HG02610 (cell line): ENCODE measurements around the gene CBY2.
A peak's percentile ranks its signal among the peaks of the same experiment; 100 is the strongest.
"Not testable (repeated sequence)": the region's sequence is repeated elsewhere in the genome, so short reads cannot be mapped to it uniquely, and the experiment has no call there.

Experiments
- ATAC-seq: cut with Tn5 transposase; IDR thresholded peaks from one replicate; pipeline ENCODE4 v1.9.1; 2021; ENCODE audit warnings: mild to moderate bottlenecking, moderate library complexity; ENCODE audit not compliant: unreplicated experiment

CBY2 gene, protein sequence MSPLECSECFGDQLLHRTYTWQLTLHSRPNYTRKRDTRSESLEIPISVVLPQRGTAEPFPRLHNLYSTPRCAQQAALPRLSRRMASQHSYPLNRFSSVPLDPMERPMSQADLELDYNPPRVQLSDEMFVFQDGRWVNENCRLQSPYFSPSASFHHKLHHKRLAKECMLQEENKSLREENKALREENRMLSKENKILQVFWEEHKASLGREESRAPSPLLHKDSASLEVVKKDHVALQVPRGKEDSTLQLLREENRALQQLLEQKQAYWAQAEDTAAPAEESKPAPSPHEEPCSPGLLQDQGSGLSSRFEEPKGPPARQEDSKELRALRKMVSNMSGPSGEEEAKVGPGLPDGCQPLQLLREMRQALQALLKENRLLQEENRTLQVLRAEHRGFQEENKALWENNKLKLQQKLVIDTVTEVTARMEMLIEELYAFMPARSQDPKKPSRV

DNA sequence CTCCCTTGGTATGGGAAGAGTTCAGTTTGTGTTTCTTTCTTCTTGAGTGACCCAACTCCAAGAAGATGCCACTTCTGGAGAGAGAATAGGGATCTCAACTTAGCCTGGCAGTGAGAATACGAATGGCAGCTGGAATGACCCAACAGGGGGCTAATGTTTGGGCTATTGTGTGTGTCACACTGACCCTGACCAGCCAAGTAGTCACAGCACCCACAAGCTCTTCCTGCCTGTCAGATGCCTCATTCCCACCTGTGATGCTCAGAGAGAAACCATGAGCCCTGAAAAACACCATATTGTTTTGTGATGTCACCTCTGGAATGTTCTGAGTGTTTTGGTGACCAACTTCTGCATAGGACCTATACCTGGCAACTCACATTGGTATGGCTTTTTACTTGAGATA is at the start of gene CBY2:
Gene CBY2 (plus strand): TSS at position 233 of the 400 bp plus-strand sequence. CDS start 71 bp downstream, at position 304.
- peak; percentile 26 for ATAC-seq

DNA sequence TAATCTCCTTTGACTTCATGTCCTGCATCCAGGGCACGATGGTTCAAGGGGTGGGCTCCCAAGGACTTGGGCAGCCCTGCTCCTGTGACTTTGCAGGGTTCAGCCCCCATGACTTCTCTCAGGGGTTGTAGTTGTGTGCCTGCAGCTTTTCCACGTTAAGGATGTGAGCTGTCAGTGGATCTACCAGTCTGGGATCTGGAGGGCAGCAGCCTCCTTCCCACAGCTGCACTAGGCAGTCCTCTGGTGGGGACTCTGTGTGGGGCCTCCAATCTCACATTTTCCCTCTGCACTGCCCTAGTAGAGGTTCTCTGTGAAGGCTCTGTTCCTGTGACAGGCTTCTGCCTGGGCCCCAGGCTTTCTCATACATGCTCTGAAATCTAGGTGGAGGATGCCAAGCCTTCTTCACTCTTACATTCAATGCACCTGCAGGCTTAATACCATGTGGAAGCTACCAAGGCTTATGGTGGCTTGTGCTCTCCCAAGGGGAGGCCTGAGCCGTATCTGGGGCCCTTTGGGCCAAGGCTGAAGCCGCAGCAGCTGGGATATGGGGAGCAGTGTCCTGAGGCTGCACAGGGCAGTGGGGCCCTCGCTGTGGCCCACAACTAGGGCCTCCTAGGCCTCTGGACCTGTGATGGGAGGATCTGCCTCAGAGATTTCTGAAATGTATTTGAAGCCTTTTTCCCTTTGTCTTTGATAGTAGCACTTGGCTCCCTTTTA is 47.3 kb upstream of the CBY2 start:
- no peak for ATAC-seq

DNA sequence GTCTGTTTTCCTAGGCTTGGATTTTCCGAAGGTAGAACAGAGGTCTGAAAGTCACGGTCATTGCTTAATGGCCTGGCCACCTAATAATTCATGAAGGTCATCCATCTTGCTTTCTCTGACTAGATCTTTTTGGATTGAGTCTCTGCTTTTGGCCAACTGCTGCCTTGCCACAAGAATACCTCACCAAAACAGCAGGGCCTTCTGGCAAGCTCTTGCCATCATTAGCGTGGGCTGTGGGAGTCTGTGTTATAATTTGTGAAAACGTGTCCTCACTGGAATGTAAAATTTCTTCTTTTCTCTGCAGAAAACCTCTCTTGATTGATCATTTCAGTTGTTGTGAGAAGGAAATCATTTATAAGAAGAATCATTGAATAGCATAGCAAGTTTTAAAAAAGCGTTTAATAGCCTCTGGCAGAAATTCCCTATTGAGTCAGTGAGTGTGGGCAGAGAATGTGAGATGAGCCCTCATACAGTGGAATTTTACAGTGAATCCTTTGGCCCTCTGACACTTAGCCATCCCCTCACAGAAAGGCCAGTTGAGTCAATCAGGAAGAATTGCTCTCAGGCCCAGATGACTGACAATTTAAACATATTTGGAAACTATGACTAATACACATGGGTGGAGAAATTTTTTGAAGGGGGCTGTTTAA is 43.4 kb upstream of the CBY2 start:
- ATAC-seq: no peak

DNA sequence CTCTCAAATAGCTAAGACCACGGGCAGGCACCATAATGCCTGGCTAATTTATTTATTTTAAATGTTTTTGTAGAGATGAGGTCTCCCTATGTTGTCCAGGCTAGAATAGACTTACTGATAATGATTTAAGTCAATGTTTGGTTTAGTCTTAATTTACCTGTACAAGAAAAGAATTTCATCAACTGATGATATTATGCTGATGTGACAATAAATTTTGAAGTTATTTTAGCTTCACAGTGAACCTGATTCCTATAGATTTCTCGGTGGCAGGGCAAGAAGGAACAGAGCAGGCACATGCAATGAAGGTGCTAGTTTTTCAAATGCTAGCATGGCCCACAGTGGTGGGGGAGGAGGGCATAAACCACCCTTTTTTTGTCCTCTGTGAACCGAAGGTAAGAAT is 42.6 kb upstream of the CBY2 start:
- no peak for ATAC-seq

DNA sequence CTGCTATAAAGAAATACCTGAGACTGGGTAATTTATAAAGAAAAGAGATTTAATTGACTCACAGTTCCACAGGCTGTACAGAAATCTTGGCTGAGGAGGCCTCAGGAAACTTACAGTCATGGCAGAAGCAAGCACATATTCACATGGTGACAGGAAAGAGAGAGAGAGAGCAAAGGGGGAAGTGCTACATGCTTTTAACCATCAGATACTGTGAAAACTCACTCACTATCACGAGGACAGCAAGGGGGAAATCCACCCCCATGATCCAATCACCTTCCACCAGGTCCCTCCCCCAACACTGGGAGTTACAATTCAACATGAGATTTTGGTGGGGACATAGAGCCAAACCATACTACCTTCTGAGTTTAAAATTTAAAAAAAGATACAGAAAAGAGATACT is 41.7 kb upstream of the CBY2 start:
- not testable (repeated sequence) for ATAC-seq

DNA sequence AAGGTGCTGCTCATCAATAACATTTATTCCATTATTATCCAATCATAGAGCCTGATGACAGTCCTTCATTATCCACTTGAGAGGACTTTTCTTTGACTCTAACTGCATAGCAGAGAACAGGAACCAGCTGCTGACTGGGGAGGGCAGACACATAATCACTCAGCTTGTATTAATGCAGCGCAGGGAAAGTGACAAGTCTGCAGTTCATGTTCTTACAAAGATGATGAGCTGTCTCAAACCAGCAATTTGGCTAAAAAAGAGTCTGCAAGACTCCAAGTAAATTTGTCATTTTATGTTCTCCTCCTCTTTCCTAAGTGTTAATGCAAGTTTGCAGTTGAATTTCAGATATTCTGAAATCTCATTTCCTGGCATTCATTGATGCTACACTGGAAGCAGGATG is 40.0 kb upstream of the CBY2 start:
- ATAC-seq: no peak

DNA sequence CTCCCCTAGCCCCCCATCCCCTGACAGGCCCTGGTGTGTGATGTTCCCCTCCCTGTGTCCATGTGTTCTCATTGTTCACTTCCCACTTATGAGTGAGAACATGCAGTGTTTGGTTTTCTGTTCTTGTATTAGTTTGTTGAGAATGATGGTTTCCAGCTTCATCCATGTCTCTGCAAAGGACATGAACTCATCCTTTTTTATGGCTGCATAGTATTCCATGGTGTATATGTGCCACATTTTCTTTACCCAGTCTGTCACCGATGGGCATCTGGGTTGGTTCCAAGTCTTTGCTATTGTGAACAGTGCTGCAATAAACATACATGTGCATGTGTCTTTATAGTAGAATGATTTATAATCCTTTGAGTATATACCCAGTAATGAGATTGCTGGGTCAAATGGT is 39.2 kb upstream of the CBY2 start:
- ATAC-seq: not testable (repeated sequence)

DNA sequence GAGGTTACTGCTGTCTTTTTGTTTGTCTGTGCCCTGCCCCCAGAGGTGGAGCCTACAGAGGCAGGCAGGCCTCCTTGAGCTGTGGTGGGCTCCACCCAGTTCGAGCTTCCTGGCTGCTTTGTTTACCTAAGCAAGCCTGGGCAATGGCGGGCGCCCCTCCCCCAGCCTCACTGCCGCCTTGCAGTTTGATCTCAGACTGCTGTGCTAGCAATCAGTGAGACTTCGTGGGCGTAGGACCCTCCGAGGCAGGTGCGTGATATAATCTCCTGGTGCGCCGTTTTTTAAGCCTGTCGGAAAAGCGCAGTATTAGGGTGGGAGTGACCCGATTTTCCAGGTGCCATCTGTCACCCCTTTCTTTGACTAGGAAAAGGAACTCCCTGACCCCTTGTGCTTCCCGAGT is 32.5 kb upstream of the CBY2 start:
- not testable (repeated sequence) for ATAC-seq

DNA sequence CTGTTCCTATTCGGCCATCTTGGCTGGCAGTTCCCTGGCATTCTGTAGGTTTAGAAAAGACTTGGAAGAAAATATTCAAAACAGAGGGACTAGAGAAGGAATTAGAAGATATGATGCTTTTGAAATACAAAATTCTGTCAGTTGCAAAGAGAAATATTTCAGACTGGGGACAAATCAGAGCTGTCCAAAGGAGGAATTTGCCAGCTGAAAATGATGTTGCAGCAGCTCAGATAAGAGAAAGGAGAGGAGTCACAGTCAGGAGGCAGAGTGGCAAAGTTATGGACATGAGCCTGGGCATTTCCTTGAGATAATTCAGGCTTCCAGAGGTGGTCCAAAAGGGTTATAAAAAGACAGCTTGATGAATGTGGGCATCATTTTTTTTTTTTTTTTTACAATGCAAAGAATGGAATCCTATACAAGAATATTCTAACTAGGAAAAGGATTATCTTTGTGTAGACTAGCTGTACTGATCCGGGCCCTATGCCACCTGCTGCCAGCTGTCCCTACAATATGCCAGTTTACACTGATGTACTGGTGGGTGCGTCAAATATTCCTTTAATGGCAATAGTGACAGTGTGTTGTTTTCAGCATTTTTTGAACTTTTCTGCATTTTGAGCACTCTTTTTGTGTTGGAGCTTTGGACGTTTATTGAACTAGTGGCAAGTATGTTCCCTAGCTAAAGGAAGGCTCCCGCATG is 31.8 kb upstream of the CBY2 start:
- ATAC-seq: no peak

DNA sequence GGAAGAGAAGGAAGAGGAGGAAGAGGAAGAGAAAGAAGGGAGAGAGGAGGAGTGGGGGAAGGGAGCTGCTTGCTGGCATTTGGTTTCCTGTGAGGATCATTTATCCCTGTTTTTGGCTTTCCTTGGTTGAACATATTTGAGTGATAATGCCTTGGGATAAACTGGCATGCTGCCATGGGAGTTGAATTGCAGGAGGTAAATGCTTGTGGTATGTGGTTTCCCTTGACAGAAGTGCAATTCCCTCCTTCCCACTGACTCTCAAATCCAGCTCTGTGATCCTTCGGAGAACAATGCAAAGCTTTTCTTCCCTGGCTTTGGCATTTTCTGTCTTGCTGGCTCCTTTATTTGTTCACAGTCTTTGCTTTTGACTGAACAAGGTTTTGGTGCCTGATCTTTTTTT is 27.2 kb upstream of the CBY2 start:
- no peak for ATAC-seq

DNA sequence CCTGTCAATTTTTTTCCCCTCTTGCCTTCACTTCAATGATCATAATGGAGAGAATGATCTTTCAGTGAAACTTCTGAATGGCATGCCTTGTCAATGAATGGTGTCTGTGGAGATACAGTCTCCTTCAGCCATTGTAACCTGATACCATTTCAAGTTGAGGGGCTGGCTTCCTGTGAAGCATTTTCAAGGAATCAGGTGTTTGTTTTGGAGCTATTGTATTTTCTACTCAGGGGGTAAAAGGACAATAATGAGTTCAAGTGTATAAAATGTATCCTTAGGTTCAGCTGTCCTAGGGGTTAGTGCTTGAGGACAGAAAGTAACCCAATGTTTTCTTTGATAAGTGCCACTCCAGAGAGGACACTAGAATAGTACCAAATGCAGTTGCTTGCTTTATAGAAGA is 23.8 kb upstream of the CBY2 start:
- ATAC-seq: no peak

DNA sequence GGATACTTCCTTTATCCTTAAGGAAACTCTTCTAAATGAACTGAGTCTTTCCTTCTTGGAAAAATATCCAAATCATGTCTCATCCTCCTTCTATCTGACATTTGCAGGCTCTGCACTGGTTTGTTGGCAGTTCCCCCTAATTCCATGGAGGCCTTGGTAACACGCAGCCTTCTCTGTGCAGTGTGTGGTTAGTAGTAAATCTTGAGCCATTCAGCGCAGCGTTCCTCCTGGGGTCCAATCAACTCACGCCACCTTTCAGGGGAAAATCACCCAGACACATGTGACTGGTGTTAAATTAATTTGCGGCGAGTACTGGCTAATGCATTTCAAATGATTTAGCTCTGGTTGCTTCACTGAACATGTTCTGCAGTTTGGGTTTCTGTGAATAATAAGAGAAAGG is 21.0 kb upstream of the CBY2 start:
- no peak for ATAC-seq

DNA sequence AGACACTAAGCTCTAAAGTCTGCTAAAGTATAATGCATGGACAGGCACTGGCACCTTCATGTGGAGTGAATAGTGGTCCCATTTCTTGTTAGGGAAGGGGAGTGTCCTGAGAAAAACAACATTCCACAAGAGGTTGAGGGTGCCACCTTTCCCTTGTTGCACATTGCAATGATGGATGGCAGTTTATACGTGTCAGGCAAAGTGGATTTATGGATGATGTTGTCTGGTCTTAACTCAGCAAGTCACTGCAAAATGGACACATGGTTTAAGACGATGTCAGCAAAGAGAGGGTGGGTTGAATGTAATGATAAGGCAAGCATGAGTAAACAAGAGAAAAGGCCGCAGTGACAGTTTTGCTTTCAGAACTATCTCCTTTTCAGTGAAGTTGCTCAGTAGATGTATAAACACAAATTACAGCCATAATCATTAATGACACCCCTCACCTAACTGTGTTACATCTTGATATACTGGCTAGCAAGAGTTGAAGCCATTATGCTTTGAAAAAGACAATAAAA is 19.6 kb upstream of the CBY2 start:
- ATAC-seq: no peak

DNA sequence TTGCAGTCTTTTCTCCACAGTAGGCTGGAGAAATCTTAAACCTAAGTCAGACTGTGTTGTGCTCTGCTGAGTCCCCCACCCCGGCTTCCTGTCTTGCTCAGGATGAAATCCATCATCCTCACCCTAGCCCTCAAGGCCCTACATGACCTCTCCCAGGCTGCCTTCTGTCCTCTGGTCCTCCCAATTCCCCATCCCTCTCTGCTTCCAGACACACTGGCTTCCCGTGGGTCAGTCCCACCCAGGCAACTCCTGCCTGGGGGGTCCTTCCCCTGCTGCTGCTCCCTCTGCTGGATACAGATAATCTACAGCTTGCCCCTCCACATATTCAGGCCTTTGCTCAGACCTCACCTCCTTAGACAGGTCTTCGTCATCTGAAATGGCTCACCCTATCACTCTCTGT is 18.4 kb upstream of the CBY2 start:
- no peak for ATAC-seq

DNA sequence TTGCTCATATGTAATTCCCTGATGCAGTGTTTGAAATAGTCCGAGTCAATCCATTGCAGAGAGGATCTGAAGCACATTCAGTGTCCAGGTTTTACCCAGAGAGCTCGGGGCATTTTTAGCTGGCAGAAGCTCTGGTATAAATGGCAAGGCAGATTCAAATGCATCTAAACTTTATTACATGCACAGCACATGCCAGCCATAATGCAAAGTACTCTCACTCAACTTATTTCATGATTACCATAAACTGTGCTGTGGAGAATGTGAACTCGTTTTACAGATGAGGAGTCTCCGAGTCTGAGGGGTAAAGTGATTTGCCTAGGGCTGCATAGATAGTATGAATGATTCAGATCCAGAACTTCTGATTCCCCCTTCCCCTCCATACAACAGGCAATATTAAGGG is 13.5 kb upstream of the CBY2 start:
- no peak for ATAC-seq

DNA sequence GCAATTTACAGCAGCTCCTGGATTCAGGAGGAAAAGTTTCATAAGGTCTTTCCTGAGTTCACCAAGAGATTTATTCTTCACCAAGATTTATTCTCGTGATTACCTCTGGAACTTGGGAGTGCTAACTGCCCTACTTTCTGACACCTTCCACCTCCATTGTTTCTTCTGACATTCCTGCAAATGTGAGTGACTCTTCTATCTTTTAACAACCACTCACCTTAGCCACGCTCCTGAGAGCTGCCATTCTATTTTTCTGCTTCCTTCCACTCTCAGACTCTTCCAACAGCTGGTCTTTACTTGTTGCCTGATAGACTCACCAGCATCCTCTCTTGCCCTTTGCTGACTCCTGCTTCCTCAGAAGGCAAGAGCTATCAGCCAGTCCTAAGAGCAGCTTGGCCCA is 11.5 kb upstream of the CBY2 start:
- no peak for ATAC-seq

DNA sequence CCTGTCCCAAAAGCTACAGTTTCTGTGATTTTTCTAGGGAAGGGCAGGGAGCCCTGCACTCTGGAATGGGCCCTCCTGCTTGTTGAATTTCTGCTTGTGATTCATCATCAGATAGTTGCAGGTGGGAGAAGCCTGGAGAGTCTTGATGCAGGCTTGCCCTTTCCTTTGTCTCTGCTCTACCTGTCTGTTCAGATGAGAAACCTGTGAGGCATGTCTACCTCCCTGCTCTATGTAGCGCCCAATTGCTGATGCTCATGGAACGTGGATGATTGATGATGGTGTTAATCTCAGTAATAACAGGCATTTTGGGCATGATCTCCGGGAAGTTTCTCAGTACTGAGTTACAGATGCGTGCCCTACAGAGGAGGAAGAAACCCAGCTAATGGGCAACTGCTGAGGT is 10.9 kb upstream of the CBY2 start:
- no peak for ATAC-seq

DNA sequence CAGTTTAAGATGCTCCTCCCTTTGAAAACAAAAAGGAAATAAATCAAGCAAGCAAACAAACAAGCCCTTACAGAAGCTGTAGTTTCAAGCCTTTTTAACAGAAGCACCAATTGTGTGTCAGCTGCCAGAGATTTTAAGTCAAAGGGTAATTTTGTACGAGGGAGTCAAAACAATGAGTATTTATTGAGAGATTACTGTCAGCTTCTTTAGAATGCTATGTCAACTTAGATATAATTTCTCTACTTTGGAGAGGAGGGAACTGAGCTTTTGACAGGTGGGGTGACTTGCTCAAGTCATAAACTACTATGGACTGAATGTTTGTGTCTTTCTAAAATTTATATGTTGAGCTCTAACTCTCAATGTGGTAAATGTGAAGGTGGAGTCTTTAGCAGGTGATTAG is 10.5 kb upstream of the CBY2 start:
- ATAC-seq: no peak

DNA sequence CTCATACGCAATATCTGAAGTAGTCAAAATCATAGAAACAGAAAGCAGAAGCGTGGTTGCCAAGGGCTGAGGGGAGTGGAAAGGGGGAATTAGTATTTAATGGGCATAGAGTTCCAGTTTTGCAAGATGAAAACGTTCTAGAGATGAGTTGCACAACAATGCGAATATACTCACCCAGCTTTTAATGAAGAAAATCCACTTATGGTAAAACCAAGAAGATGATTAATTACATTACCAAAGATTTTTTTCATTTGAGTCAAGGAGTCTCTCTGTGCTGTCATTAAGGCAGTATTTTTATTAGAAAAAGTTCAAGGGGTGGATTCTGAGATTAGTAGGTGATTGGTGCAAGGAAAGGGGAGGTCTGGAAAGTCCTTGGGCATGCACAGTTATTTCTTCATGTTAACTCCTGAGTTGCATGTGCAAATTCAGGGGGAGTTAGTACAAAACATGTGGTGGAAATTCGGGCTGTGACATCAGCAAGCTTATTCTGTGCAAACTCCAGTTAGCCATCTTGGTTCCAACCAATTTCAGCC is 6.9 kb upstream of the CBY2 start:
- ATAC-seq: peak; percentile 77

DNA sequence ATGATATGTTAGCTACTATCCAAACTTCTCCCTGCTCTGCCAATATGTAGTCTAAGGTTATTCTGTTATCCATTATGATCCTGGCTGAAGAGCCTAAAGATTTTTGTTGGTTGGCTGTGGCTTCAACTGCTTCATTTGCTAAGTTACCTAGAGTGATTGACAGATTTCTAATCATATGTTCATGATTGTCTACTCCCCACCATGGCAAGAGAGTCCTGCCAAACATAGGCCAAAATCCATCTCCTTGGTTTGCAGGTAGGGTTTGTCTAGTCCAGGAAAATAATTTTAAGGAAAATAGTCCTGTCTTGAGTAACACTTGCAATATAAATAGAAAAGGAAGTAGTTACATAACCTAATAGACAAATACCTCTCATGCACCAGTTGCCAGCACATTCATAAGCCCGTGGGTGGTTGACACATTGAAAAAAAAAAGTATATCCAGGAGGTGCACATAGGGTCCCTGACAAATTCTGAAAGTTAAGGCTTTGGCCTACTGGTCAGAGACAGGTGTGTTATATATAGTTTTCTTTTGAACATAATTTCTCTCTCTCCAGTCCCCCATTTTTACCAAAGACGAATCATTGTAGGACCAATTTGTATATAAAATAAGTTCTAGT is 5.4 kb upstream of the CBY2 start:
- ATAC-seq: peak; percentile 46
